ENCODE measurements around the gene HHAT.

The HHAT gene

DNA sequence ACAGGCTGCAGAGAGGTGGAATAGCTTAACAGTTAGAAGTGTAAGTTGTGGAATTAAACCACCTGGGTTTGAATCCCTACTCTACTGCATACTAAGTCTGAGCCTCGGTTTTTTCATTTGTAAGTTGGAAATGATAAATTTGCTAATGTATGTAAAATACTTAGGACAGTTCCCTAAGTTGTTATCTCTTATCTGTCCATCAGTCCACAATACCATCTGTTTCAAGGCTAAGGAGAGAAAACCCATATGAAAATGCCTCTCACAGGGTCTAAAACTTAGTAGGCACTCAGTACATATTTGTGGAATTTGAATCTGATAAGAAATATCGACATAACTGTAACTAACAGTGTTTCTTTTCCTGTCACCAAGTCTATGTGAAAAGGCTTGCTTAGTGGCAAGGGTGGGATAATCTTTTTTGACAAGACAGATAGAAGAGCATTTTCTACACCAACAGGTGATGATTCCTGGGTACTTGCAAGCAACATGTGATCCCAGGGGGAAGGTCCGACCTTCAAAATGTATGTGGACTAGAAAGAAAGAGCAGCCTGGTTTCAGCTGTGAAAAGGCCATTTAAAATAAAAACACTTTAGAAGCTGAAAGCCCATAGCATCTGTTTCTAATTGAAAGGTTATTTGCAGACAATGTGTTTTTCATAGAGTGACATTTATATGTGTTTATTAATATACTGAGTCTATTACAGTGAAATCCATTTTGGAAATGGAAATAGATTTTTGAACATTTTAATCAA is 202.9 kb downstream of the HHAT start:
- in situ Hi-C loops (cut with MboI; ENCODE audit: low sequenced_read_pairs): no loop called here

DNA sequence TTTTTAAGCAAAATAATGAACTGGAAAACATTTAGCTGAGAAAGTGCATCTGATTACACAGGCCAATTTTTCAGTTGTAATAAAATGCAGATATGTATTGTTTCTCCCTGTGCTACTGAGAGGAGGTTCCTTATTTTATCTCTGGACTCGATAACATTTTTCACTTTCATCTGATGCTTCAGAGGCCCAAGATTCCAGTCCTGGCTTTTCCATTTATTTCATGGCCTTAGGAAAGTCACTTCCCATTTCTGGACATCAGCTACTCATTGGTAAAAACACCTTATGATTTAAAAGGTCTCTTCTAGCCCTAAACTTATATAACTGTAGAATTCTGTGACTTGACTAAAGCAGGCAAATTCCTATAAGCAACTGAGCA is 203.5 kb downstream of the HHAT start:
- in situ Hi-C loops (cut with MboI; ENCODE audit: low sequenced_read_pairs): no loop called here

DNA sequence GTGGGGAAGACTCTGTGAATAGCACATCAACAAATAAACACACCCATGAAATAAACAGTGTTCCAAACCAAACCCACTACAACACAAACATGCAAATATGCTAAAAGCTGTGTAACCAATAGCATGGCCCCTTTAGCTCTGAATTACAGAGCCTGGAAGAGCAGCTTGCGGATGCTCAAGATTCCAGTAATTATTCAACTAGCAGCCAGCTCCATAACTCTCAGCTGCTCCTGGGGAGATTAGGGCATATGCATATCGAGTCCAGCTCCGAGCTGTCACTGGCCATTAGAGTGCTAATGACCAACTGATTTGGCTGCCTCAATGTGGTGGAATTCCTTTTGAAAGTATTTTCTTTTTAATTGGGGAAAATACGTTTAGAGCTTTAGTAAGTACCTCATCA is 207.1 kb downstream of the HHAT start:
- in situ Hi-C loops (cut with MboI; ENCODE audit: low sequenced_read_pairs): no loop called here

- in situ Hi-C loops (cut with MboI; ENCODE audit: low sequenced_read_pairs): no loop called here
Measured at GRCh38 chr1:210536254-210536961, 207.7 kb downstream of the HHAT start.

- in situ Hi-C loops (cut with MboI; ENCODE audit: low sequenced_read_pairs): no loop called here
Measured at GRCh38 chr1:210540288-210540687, 211.6 kb downstream of the HHAT start.

DNA sequence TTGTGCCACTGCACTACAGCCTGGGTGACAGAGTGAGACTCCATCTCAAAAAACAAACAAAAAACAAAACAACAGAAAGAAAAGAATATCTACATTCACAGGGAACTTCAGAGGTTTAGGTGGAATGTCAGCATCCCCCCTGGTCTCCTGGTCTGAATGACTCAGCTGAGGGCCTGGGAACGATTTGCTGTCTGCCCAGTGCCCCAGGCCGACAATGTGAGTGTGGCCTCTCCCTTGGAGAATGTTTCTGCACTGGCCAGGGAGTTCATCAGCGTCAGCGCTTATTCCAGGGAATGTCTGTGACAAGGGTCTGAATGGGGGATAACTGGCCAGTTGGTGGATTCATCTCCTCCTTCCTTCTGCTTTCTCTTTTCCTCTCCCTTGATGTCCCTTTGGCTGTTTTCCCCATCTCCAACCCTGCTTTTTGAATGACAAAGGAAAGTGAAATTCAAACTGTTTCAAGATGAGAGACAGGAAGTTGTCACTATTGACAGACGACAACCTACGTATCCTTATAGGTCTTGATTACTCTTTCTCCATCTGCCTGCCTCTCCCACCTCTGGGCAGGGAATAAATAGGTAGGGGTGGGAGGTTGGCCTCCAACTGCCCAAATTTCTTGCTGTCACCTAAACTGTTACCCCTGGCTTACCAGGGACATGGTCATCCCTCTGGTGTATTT is 213.1 kb downstream of the HHAT start:
- in situ Hi-C loops (cut with MboI; ENCODE audit: low sequenced_read_pairs): no loop called here

GRCh38 chr1:210551899-210552298 is 223.2 kb downstream of the HHAT start:
- in situ Hi-C loops (cut with MboI; ENCODE audit: low sequenced_read_pairs): no loop called here

DNA sequence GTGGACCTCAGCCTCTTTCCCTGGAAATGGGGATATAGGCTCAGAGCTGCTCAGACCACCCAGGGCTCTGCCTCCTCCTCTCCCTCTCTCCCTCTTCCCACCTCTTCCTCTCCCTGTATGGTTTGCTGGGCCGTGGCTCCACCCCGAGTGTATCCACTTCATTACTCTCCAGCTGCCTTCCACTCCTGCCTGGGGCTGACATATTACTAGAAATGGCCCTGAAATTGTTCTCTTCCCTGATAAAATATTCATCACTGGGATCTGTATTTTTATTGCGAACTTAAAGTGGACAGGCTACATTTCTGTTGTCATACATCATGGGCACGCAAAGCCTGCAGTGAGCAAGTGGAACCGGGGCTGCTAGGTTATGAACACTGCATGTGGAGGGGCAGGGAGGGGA is 225.0 kb downstream of the HHAT start:
- in situ Hi-C loops (cut with MboI; ENCODE audit: low sequenced_read_pairs): no loop called here

DNA sequence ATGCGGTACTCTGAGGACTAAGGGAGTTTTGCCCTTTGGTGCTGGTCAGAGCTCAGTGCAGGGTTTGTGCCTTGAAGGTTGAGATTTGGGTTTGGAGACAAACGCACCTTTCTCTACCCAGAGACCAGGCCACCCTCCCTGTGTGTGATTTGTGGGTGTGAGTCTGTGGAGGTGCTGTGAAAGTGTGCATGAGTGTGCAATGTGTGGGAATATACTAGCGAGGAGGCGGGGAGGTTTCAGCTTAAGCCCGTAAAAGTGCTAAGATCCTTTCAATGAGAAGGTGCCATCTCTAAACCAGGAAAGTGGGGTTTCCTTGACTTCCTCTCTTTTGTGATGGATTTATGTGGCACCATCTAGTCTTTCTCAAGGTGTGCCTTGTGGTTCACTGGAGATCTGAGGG is 225.7 kb downstream of the HHAT start:
- in situ Hi-C loops (cut with MboI; ENCODE audit: low sequenced_read_pairs): no loop called here

DNA sequence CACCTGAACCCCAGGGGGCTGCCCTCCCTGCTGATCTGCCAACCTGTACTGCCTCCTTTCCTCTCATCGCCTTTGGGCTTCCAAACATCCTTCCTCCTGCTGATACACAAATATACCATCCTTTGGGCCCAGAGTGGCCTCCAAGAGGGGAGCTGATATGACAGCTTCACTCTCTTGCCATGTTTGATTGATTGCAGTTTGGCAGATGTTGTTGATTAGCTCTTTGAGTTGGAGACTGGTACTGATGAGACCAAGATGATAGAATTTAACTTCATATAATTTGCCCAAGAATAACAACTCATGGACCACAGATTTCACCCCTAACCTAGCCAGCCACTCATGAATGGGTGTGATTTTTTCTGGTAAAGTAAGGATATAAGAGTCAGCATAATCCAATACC is 227.8 kb downstream of the HHAT start:
- in situ Hi-C loops (cut with MboI; ENCODE audit: low sequenced_read_pairs): no loop called here

DNA sequence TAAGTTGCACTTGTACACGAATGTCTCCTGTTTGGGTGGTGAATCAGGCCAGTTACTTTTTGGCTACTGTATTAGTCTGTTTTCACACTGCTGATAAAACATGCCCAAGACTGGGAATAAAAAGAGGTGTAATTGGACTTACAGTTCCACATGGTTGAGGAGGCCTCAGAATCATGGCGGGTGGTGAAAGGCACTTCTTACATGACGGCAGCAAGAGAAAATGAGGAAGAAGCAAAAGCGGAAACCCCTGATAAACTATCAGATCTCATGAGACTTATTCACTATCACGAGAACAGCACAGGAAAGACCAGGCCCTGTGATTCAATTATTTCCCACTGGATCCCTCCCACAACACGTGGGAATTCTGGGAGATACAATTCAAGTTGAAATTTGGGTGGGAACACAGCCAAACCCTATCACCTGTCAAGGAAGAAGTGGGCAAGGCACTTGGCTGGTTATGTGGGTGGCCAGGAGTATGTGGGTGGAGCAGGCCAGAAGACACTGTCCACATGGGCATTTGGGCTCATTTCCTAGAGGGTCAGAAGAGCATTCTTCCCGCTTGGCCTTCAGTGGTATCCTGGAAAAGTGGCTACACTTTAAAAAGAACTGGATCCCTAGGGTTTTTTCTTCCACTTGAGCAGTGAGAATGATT is 228.8 kb downstream of the HHAT start:
- in situ Hi-C loops (cut with MboI; ENCODE audit: low sequenced_read_pairs): no loop called here

- in situ Hi-C loops (cut with MboI; ENCODE audit: low sequenced_read_pairs): no loop called here
Measured at GRCh38 chr1:210558302-210558701, 229.6 kb downstream of the HHAT start.

DNA sequence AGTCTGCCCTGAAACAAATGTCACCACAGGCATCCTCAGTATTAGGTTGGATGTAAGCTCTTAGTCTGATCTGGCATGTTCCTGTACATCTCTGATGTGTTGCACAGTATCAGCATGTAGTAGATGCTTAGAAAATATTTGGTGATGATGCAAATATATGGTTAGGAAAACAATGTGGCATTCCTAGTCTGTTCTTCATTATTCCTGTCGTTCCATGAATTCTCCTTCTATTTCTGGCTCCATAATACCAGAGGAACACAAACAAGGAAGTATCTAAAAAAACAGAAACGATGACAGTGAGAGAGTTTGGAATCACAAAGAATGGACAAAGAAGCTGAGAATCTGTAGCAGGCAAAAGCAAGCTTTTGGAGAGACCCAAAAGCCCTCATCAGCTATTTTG is 236.6 kb downstream of the HHAT start:
- in situ Hi-C loops (cut with MboI; ENCODE audit: low sequenced_read_pairs): no loop called here

DNA sequence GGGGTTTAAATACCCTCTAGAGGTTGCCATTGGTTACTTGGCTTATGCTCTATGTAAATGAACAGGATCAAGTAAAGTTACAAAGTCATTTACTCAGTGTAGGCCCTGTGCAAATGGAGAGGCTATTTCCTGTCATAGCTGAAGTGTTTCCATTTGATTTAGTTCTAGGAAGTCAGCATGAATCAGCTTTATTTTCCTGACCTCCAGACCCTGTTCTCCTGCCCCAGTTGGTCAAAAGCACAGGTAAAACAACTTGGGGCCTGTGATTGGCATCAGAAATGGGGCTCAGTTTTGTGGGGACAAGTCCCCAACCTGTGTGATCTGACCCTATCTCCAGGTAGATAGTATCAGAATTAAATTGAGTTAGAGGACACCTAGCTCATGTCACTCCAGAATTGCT is 239.9 kb downstream of the HHAT start:
- in situ Hi-C loops (cut with MboI; ENCODE audit: low sequenced_read_pairs): no loop called here

GRCh38 chr1:210570116-210570515 is 241.4 kb downstream of the HHAT start:
- in situ Hi-C loops (cut with MboI; ENCODE audit: low sequenced_read_pairs): no loop called here

GRCh38 chr1:210571356-210572284 is 242.9 kb downstream of the HHAT start:
- in situ Hi-C loops (cut with MboI; ENCODE audit: low sequenced_read_pairs): no loop called here

GRCh38 chr1:210573141-210573540 is 244.4 kb downstream of the HHAT start:
- in situ Hi-C loops (cut with MboI; ENCODE audit: low sequenced_read_pairs): no loop called here

DNA sequence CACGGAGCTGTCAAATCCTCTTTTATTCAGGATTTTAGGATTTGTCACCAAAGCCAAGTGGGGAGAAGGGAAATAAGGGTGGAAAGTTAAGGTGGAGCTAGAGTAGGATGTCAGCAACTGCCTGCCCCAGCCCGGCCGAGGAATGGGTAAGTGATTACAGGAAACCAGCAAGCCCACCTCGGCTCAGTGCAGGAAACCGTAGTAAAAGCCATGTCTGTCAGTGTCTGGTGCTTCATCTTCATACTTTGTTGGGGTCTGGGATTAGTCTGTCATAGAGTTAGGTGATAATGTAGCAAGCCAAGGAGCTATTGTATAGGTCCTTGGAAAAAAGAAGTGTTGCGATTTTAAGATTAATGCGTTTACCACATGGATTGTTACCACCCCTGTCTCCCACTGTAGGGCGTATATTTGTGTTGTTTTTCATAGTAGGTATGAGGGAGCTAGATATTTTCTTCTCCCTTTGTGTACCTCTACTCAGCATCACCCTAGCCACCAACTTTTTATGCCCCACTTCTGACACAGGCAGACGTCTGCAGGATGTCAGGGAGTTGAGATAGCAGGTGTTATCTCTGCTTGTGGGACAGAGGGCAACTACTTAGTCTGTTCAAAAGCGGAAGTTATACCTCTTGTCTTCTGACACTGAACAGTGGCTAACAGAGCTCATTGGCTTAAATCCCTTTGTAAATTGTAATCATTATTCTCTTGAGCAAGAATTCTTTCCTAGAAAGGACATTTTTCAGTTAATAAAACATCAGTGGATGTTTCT is 253.7 kb downstream of the HHAT start:
- in situ Hi-C loops (cut with MboI; ENCODE audit: low sequenced_read_pairs): no loop called here

DNA sequence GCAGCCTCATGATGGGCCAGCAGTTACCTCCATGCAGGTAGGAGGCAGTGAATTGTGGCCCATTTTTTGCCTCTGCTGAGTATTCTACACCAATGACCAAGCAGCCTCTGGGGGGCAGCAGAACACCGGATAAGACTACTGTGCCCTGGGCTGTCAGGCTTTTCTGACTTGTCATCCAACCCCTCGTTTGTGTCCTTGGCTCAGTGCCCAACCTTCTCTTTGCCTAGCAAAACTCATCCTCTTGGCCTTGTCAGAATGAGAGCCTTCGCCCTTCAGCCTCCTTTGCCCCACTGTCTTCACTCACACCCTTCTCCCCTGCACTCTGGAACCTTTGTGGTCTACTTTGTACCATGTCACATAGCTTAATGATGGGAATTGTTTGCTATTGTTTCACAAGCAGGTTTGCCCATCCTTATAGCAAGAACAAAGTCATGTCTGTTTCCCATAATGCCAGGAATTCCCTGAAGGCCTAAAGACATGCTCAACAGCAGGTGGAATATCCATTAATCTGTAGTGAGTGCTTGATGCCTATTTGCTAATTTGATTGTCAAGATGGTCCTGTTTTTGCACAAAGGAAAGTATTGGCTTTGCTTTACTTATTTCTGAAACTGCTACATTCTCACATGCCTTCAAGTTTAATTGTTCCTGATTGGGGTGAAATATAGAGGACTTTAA is 255.9 kb downstream of the HHAT start:
- in situ Hi-C loops (cut with MboI; ENCODE audit: low sequenced_read_pairs): no loop called here
